RKO (cell line): ENCODE data around the gene KPNA2.
"Not testable (repeated sequence)": the region's sequence is repeated elsewhere in the genome, so short reads cannot be mapped to it uniquely, and the experiment has no call there.

Experiments used
- DNase-seq: peaks from one replicate; pipeline ENCODE4 v3.0.0-alpha.2; 2016; ENCODE audit warnings: low spot score

The KPNA2 gene

DNA sequence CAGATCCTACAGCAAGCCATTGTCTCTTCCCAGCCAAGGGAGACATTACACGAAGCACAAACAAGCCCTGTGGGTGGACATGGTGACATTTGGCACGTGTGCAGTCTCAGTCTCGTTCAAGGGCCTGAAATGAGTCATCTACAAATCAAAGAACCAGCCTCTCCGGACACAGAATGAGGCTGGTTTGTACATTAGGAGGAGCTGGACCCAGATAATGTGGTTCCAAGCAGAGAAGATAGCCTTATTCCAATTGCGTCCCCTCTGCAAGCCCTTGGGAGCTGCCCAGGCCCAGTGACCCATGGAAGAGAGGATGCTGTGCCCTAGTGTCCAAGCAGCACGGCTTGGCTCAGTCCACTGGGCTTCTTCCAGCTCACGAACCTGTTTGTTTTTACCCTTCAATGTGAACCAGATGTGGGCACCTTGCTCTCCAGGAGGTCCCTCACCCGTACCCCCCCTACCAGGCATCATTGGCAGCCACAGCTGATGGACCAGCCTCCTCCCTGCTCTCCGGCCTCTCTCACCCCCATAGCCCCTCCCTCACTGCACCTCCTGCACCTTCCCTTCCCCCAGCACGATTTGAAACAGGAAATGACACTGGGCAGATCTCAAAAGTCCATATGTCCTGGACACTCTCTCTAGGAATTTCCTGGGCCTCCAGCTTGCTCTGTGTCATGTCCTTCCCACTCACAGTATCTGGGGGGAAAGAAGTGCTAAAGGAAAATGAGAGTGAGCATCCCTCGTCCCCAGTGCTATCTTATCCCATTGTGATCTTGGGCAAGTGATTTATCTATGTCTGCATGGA, 26.2 kb downstream of the KPNA2 start:
- DNase-seq, result no peak

DNA sequence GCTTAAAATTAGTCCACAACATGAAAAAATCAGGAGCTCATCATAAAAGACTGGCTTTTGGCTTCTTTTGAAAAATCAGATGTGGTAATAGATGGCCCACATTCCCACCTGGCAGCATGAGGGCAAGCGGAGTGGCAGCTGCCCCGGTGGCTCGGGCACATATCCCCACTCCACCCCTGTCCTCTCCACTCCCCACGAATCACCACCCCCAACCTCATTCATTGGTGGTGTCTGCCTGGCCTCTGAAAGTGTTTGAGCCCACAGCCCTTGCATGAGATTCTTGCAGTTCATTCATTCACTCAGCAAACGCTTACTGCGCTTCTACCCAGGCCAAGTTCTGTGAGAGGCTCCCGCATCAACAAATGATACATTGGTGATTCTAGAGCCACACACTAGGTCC, 29.8 kb downstream of the KPNA2 start:
- DNase-seq, result not testable (repeated sequence)

GRCh38 chr17:68068512-68068911, 33.0 kb downstream of the KPNA2 start:
- not testable (repeated sequence) for DNase-seq

- not testable (repeated sequence) for DNase-seq
Observed at GRCh38 chr17:68070582-68071444, 35.3 kb downstream of the KPNA2 start.

- no peak for DNase-seq
Observed at GRCh38 chr17:68074279-68074678, 38.7 kb downstream of the KPNA2 start.

DNA sequence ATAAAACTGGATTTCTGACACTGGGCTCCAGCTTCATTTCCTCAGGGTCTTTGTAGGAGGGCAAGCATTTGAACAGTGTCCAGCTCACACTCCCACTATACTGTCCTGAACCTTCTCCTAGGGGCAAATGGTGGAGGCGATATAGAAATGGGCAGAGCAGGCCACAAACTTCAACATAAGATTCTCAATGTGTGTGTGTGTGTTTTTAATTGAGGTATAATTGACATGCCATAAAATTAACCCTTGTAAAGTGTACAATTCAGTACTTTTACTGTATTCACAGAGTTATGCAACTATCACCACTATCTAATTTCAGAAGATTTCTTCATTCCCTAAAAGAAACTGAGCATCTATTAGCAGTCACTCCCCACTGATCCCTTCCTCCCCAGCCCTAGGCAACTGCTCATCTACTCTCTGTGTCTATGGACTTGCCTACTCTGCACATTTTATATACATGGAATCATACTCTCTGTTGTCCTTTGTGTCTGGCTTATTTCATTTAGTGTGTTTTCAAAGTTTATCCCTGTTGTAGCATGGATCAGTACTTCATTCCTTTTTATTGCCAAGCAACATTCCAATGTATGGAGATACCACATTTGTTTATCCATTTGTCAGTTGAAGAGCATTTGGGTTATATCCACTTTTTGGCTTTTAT, 40.5 kb downstream of the KPNA2 start:
- not testable (repeated sequence) for DNase-seq

DNA sequence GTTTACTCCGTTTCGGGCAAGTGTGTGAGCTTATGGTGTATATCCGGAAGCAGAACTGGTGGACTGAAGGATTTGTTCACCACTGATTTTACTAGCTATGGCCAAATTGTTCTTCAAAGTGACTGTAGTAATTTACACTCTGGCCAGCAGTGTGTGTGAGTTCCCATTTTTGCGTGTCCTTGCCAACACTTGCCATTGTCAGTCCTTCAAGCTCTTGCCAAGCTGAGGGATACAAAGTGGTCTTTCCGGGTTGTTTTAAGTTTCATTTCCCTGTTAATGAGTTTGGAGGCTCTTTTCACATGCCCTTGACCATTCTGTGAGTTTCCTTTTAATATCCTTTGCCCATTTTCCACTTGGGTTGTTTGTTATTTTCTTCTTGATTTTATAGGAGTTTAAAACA, 42.0 kb downstream of the KPNA2 start:
- DNase-seq, result not testable (repeated sequence)

DNA sequence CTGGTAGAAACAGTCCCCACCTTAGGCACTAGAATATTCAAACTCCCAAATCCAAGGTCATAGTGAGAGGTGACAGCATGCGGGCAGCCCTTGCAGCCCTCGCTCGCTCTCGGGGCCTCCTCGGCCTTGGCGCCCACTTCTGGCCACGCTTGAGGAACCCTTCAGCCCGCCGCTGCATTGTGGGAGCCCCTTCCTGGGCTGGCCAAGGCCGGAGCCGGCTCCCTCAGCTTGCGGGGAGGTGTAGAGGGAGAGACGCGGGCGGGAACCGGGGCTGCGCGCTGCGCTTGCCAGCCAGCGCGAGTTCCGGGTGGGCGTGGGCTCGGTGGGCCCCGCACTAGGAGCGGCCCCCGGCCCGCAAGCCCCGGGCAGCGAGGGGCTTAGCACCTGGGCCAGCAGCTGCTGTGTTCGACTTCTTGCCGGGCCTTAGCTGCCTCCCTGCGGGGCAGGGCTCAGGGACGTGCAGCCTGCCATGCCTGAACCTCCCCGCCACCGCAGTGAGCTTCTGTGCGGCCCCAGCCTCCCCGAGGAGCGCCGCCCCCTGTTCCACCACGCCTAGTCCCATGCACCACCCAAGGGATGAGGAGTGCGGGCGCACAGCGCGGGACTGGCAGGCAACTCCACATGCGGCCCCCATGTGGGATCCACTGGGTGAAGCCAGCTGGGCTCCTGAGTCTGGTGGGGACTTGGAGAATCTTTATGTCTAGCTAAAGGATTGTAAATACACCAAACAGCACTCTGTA, 45.0 kb downstream of the KPNA2 start:
- no peak for DNase-seq

GRCh38 chr17:68081305-68082265, 46.0 kb downstream of the KPNA2 start:
- not testable (repeated sequence) for DNase-seq

DNA sequence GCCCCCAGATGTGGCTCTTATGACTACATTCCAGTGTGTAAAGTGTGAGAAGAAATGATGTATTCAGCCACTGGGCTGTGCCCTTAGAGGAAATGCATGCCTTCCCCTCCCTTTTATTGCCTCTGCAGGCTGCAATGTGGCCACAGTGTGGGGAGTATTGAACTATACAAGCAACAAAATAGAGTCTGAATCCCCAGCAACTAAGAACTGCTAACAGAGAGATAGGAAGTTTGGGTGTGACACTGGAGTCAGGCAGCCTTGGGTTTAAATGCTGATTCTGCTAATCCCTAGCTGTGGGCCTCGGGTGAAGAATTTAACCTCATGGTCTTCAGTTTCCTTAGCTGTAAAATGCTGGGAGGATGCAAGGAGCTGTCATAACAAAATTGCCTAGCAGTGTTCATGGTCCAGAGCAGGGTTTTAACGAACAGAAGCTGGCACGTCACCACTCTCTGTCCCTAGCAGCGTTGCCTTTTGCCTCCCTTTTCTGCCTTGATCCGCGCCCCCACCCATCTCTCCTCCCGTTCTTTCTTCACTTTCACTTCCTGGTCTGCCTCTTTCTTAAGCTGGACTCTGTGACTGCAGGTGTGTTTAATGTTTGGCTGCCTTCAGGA, 50.3 kb downstream of the KPNA2 start:
- no peak for DNase-seq

- DNase-seq, result not testable (repeated sequence)
Observed at GRCh38 chr17:68086666-68087065, 51.1 kb downstream of the KPNA2 start.

- DNase-seq, result not testable (repeated sequence)
Observed at GRCh38 chr17:68087131-68087623, 51.6 kb downstream of the KPNA2 start.

GRCh38 chr17:68087851-68088250, 52.3 kb downstream of the KPNA2 start:
- DNase-seq, result no peak

DNA sequence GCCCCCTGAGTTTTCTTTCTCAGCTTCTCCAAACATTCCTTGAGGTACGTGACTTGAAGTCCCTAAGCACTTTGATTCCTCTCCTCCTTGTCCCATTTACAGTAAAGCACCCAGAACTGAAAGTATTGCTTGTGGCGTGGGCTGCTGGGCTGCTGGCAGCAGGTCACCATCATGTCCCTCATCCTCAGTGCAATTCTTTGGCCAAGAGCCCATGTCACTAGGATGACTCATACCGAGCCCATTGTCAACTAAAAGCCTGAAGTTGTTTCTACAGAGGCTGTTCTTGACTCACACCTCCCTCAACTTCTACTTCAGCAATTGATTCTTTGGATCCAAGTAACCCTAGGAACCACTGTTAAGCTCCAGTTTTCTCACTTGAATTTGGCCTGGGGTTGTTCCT, 54.3 kb downstream of the KPNA2 start:
- peak; percentile 15 for DNase-seq

- DNase-seq, result no peak
Observed at GRCh38 chr17:68094481-68095078, 59.0 kb downstream of the KPNA2 start.

GRCh38 chr17:68095205-68095811, 59.8 kb downstream of the KPNA2 start:
- DNase-seq, result no peak

GRCh38 chr17:68096111-68096510, 60.6 kb downstream of the KPNA2 start:
- no peak for DNase-seq
